Mesodermal cell (in vitro differentiated cells): ENCODE data around the gene NLK.
"Not testable (repeated sequence)": the region's sequence is repeated elsewhere in the genome, so short reads cannot be mapped to it uniquely, and the experiment has no call there.

ENCODE experiments used
- H3K27ac ChIP-seq: 2 replicates; pipeline ENCODE4 v1.7.0; 2013; ENCODE audit warnings: mild to moderate bottlenecking, low read depth, low read length, moderate library complexity; ENCODE audit not compliant: severe bottlenecking
- H3K36me3 ChIP-seq: 2 replicates; pipeline ENCODE4 v1.7.1; 2013; ENCODE audit warnings: mild to moderate bottlenecking, low read length, moderate library complexity; ENCODE audit not compliant: control insufficient read depth, insufficient read depth
- H3K4me1 ChIP-seq: one replicate; pipeline ENCODE4 v1.7.1; 2013; ENCODE audit warnings: mild to moderate bottlenecking, low read length; ENCODE audit not compliant: insufficient read depth, control insufficient read depth, poor library complexity, severe bottlenecking
- H3K4me3 ChIP-seq: 2 replicates; pipeline ENCODE4 v1.7.0; 2013; ENCODE audit warnings: low read length, control low read depth, mild to moderate bottlenecking; ENCODE audit not compliant: insufficient read depth, poor library complexity, severe bottlenecking; ENCODE audit errors: extremely low read depth
- H3K9me3 ChIP-seq: 2 replicates; pipeline ENCODE4 v1.7.1; 2013; ENCODE audit warnings: mild to moderate bottlenecking, low read length, moderate library complexity; ENCODE audit not compliant: control insufficient read depth
- WGBS, 2 experiments: methylation state at CpG; one replicate each; pipeline ENCODE4 v1.1.5; 2013; ENCODE audit warnings: missing lambda C conversion rate in 2 of 2; ENCODE audit not compliant: insufficient coverage in 2 of 2; 5-methylcytosine and 5-hydroxymethylcytosine counted together

The NLK gene

DNA sequence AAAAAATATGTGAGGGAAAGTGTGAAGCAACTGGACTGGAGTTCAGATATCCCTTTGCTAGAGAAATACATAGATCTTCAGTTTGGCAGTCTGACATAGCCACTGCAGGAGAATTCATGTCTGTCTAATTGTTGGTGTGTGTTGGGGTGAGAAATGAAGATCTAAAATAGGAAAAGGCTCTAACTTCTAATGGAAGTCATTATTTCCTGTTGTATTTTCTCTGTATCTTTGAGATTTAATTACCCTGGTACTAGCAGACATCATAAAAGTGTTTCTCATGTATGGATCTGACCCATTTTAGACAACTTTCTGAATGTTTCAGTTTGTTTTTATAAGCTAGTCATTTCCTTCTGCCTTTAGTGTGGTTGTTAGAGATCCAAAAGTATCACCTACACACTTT is 128.3 kb downstream of the NLK start:
- Histone ChIP-seq H3K4me1 (peaks cover 10% of the 10 kb centered on the region), H3K27ac (no peak overlapping the region), H3K4me3 (no peak overlapping the region), H3K9me3 (no peaks in the 10 kb centered on the region), H3K36me3 (peaks cover 30% of the 10 kb centered on the region)

DNA sequence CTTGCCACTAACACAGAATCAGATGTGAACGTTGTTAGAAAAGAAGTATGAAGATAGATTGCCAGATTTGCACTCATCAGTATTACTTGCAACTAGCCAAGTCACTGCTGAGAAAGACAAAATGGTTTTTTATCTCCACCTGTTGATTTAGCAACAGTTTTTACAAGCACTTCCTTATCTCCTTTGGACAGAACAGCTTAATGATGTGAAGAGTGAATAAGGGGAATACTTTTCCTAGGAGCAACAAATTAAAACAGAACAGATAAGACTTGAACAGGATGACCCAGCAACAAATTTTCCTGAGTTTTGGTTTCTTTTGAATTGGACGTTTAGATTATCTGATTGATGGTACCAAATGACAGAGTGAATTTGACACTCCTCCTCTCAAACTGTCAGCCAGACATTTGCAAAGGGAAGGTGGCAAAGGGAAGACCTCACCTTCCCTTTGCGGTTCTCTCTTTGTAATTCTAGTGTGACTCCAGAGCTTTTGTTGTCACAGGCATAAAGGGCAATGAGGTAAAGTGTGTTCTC is 130.6 kb downstream of the NLK start:
- H3K27ac ChIP-seq = peak overlapping the region; percentile 72

GRCh38 chr17:28173801-28174200 is 131.3 kb downstream of the NLK start:
- H3K4me1 ChIP-seq = peaks cover 14% of the 10 kb centered on the region
- H3K36me3 ChIP-seq = peaks cover 26% of the 10 kb centered on the region
- no peak overlapping the region for H3K4me3 ChIP-seq
- no peaks in the 10 kb centered on the region for H3K9me3 ChIP-seq
- 33 to 50% methylated on average over 1 of the region's 1 CpG for WGBS, 2 experiments
- H3K27ac ChIP-seq = peak overlapping the region; percentile 72

More for the DNA sequence above, 130.6 kb downstream of the NLK start:
- H3K36me3 ChIP-seq = peaks cover 24% of the 10 kb centered on the region
- 6 to 86% methylated on average over 1 to 2 of the region's 3 CpGs for WGBS, 2 experiments
- no peaks in the 10 kb centered on the region for H3K9me3 ChIP-seq
- H3K4me3 ChIP-seq = no peak overlapping the region
- H3K4me1 ChIP-seq = peaks cover 14% of the 10 kb centered on the region

GRCh38 chr17:28174352-28175046 is 132.0 kb downstream of the NLK start:
- Histone ChIP-seq H3K27ac (peak overlapping the region; percentile 72), H3K4me3 (no peak overlapping the region), H3K36me3 (peaks cover 24% of the 10 kb centered on the region), H3K4me1 (peaks cover 14% of the 10 kb centered on the region), H3K9me3 (no peaks in the 10 kb centered on the region)
- WGBS, 2 experiments = 81 to 93% methylated on average over 4 of the region's 5 CpGs

- Histone ChIP-seq H3K36me3 (peaks cover 27% of the 10 kb centered on the region), H3K4me1 (peaks cover 14% of the 10 kb centered on the region), H3K9me3 (no peaks in the 10 kb centered on the region), H3K27ac (no peak overlapping the region), H3K4me3 (no peak overlapping the region)
- WGBS, 2 experiments = 96 to 100% methylated on average over 1 to 2 of the region's 2 CpGs
These were observed 134.9 kb downstream of the NLK start for GRCh38 chr17:28177351-28177750.

GRCh38 chr17:28178800-28179199 is 136.3 kb downstream of the NLK start:
- Histone ChIP-seq H3K27ac (no peak overlapping the region), H3K36me3 (peaks cover 30% of the 10 kb centered on the region), H3K9me3 (no peaks in the 10 kb centered on the region), H3K4me3 (no peak overlapping the region), H3K4me1 (peaks cover 10% of the 10 kb centered on the region)
- 86 to 97% methylated on average over 3 of the region's 3 CpGs for WGBS, 2 experiments

- WGBS, 2 experiments = no CpG with 5 or more reads among the region's 1 CpG
- Histone ChIP-seq H3K36me3 (peaks cover 40% of the 10 kb centered on the region), H3K4me1 (peaks cover 3% of the 10 kb centered on the region), H3K4me3 (no peak overlapping the region), H3K27ac (no peak overlapping the region), H3K9me3 (no peaks in the 10 kb centered on the region)
These were observed 138.0 kb downstream of the NLK start for GRCh38 chr17:28180449-28180848.

DNA sequence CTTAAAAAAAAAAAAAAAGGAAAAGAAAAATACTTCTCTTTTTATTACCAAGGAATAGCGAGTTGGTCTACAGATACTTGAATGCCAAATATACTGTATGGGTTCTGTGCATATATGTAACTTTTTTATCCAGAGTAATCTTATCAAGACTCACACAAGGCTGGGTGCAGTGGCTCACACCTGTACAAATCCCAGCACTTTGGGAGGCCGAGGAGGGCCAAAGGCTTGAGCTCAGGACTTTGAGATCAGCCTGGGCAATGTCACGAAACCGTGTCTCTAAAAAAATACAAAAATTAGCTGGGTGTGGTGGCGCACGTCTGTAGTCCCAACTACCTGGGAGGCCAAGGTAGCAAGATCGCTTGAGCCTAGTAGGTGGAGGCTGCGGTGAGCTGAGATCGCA is 139.1 kb downstream of the NLK start:
- Histone ChIP-seq H3K4me1 (peaks cover 3% of the 10 kb centered on the region), H3K9me3 (peaks cover 6% of the 10 kb centered on the region), H3K27ac (no peak overlapping the region), H3K36me3 (peaks cover 49% of the 10 kb centered on the region), H3K4me3 (no peak overlapping the region)
- 92 to 99% methylated on average over 7 to 8 of the region's 9 CpGs for WGBS, 2 experiments

DNA sequence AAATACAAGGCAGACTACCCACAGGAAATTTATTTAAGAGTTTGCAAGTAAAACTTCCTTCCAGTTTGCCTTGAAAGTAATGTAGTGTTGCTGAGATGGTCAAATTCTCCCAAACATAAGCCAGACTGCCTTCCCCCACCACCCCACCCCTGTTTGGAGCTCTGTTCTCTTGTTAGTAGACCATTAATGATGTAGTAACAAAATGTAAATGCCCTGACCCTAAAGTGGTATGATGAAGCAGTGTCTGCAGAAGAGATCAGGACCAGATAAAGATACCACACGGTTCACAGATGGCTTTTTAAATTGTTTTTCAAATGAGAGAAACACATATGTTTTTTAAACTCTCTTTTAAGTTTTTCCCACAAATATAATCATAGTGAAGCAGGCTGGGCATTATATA is 140.1 kb downstream of the NLK start:
- WGBS, 2 experiments = no CpG with 5 or more reads among the region's 1 CpG
- H3K4me3 ChIP-seq = no peak overlapping the region

DNA sequence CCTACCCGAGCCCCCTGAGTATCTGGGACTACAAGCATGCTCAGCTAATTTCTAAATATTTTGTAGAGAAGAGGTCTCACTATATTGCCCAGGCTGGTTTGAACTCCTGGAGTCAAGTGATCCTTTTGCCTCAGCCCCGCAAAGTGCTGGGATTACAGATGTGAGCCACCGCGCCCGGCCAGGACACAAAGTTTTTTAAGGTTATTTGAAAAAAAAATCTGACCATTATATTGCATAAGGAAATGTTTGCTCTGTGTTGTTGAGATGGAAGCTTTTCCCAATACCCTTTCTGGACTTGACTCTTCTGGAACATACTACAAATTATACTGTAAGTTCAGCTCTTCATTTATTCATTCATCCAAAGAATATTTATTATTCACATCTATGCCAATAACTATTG is 143.2 kb downstream of the NLK start:
- Histone ChIP-seq H3K4me1 (peaks cover 10% of the 10 kb centered on the region), H3K4me3 (no peak overlapping the region), H3K36me3 (peaks cover 57% of the 10 kb centered on the region), H3K27ac (no peak overlapping the region), H3K9me3 (peaks cover 6% of the 10 kb centered on the region)
- no CpG with 5 or more reads among the region's 5 CpGs for WGBS, 2 experiments

More for the DNA sequence above, 140.1 kb downstream of the NLK start:
- Histone ChIP-seq H3K36me3 (peaks cover 49% of the 10 kb centered on the region), H3K4me1 (no peaks in the 10 kb centered on the region), H3K27ac (peak overlapping the region; percentile 43), H3K9me3 (peaks cover 6% of the 10 kb centered on the region)

DNA sequence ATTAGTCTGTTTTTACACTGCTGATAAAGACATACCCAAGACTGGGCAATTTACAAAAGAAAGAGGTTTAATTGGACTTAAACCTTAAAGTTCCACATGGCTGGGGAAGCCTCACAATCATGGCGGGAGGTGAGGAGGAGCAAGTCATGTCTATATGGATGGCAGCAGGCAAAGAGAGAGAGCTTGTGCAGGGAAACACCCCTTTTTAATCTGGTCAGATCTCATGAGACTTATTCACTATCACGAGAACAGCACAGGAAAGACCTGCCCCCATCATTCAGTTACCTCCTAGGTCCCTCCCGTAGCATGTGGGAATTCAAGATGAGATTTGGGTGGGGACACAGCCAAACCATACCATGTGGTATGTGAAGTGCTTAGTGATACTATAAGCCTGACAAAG is 144.0 kb downstream of the NLK start:
- not testable (repeated sequence) for H3K9me3 ChIP-seq, H3K4me3 ChIP-seq, H3K27ac ChIP-seq, H3K4me1 ChIP-seq
- peaks cover 60% of the 10 kb centered on the region for H3K36me3 ChIP-seq
- 87 to 100% methylated on average over 1 to 2 of the region's 3 CpGs for WGBS, 2 experiments
